Activated T-helper 1 cell treated with anti-CD3 and anti-CD28 coated beads, Interleukin-2, amount 50 U/mL, for 16 hours (primary cell): ENCODE data around the gene MYBPC1.

Experiments used
- DNase-seq, 2 donors: peaks; one replicate each; pipeline ENCODE4 v3.0.0-alpha.2; 2020; ENCODE audit warnings: low read depth in 1 of 2, low spot score in 1 of 2

Gene MYBPC1

GRCh38 chr12:101599771-101600484, 5.2 kb downstream of the MYBPC1 start:
- no peak for DNase-seq

- no peak for DNase-seq
These were observed 9.4 kb downstream of the MYBPC1 start for GRCh38 chr12:101604132-101604531.

GRCh38 chr12:101607894-101608293, 13.1 kb downstream of the MYBPC1 start:
- no peak for DNase-seq

- DNase-seq = no peak
These were observed 13.7 kb downstream of the MYBPC1 start for GRCh38 chr12:101608301-101609133.

GRCh38 chr12:101609198-101609597, 14.4 kb downstream of the MYBPC1 start:
- no peak for DNase-seq

- no peak for DNase-seq
These were observed 17.6 kb downstream of the MYBPC1 start for GRCh38 chr12:101612160-101612916.

- no peak for DNase-seq
These were observed 21.3 kb downstream of the MYBPC1 start for GRCh38 chr12:101616027-101616494.

- no peak for DNase-seq
These were observed 24.4 kb downstream of the MYBPC1 start for GRCh38 chr12:101619026-101619786.

GRCh38 chr12:101619858-101620761, 25.3 kb downstream of the MYBPC1 start:
- no peak for DNase-seq

- no peak for DNase-seq
These were observed 26.0 kb downstream of the MYBPC1 start for GRCh38 chr12:101620762-101621133.

GRCh38 chr12:101628676-101629075, 33.9 kb downstream of the MYBPC1 start:
- no peak for DNase-seq

GRCh38 chr12:101634724-101635123, 40.0 kb downstream of the MYBPC1 start:
- DNase-seq = no peak

- DNase-seq = no peak
These were observed 43.2 kb downstream of the MYBPC1 start for GRCh38 chr12:101637936-101638335.

- peak in 1 of 2 donors; percentile 0 for DNase-seq
These were observed 47.6 kb downstream of the MYBPC1 start for GRCh38 chr12:101642115-101643067.

GRCh38 chr12:101647711-101648110, 52.9 kb downstream of the MYBPC1 start:
- DNase-seq = no peak

GRCh38 chr12:101648195-101648594, 53.4 kb downstream of the MYBPC1 start:
- no peak for DNase-seq

- no peak for DNase-seq
These were observed 55.8 kb downstream of the MYBPC1 start for GRCh38 chr12:101650346-101651117.

GRCh38 chr12:101653030-101653429, 58.3 kb downstream of the MYBPC1 start:
- DNase-seq = no peak
